Sigmoid colon (tissue), 7 donors: ENCODE data around the gene GPATCH2. TPM values are rescaled to one million over a fixed set of nuclear protein-coding genes. Genes with fewer than 3 reads are reported as not detected.

Experiments
- DNase-seq: peaks from one replicate; pipeline ENCODE4 v3.0.0-alpha.2; 2019
- H3K27ac ChIP-seq, 4 donors: fragments of 200-600 bp; sonication (generic); one replicate each; pipeline ENCODE4 v1.5.1; 2016 to 2019; ENCODE audit warnings: mild to moderate bottlenecking in 1 of 4
- H3K27me3 ChIP-seq, 3 donors: fragments of 200-600 bp; sonication (generic); one replicate each; pipeline ENCODE4 v1.5.1; 2019; ENCODE audit warnings: mild to moderate bottlenecking in 1 of 3
- H3K36me3 ChIP-seq, 4 donors: fragments of 200-600 bp; sonication (generic); one replicate each; pipeline ENCODE4 v1.5.1; 2016 to 2019
- H3K4me1 ChIP-seq, 4 donors: fragments of 200-600 bp; sonication (generic); one replicate each; pipeline ENCODE4 v1.5.1; 2017 to 2019
- H3K4me3 ChIP-seq, 4 donors: fragments of 200-600 bp; sonication (generic); one replicate each; pipeline ENCODE4 v1.5.1; 2017 to 2019; ENCODE audit warnings: mild to moderate bottlenecking in 2 of 4, moderate library complexity in 1 of 4
- H3K9me3 ChIP-seq, 4 donors: fragments of 200-600 bp in 3 of 4; sonication (generic) in 3 of 4; one replicate each; pipeline versions ENCODE4 v1.5.1 to v1.6.1; 2013 to 2019
- CTCF ChIP-seq, 4 experiments: fragments of 450-650 bp in 3 of 4; fragments of 200-600 bp in 1 of 4; IDR thresholded peaks; one replicate each; pipeline ENCODE4 v1.5.1; 2016 to 2019; ENCODE audit warnings: antibody characterized with exemption in 4 of 4, mild to moderate bottlenecking in 3 of 4, moderate library complexity in 2 of 4
- EP300 ChIP-seq, 4 donors: sonication (generic); formaldehyde crosslinking; IDR thresholded peaks; one replicate each; pipeline ENCODE4 v1.6.1; 2017; ENCODE audit warnings: antibody characterized with exemption in 4 of 4
- POLR2A ChIP-seq, 2 donors: fragments of 450-650 bp; IDR thresholded peaks; one replicate each; pipeline ENCODE4 v1.6.1; 2016; ENCODE audit warnings: antibody characterized with exemption in 2 of 2, mild to moderate bottlenecking in 2 of 2, moderate library complexity in 2 of 2
- POLR2AphosphoS5 ChIP-seq, 4 donors: sonication (generic); formaldehyde crosslinking; IDR thresholded peaks; one replicate each; pipeline ENCODE4 v1.6.1; 2017; ENCODE audit warnings: antibody characterized with exemption in 4 of 4
- WGBS, 2 donors: extraction: QIAGEN DNeasy Blood & Tissue Kit; methylation state at CpG; one replicate each; pipeline ENCODE4 v1.1.7; 2013; 5-methylcytosine and 5-hydroxymethylcytosine counted together
- intact Hi-C: fragments of 100-400 bp; cut with DNase I; formaldehyde crosslinking; loops from one replicate; pipeline ENCODE4 v1.15.1; 2023
- polyA plus RNA-seq, 3 donors: library from polyadenylated mRNA; stranded (reverse); fragments of 200-250 nt; gene quantifications; one replicate each; pipeline ENCODE4 v1.2.3, GENCODE V29; 2013
- total RNA-seq, 4 donors: library from RNA; depleted of rRNA; stranded (reverse); fragments of >200 nt; gene quantifications; one replicate each; pipeline ENCODE4 v1.1.0, GENCODE V29; 2016
- donor health status: healthy with polysubstance abuse.
- donor health status: Bipolar disorder and iron deficiency.
- donor health status: healthy.

GPATCH2 gene
- total and polyA plus RNA-seq, 7 donors = 3.0 to 18.5 (median 12.2) TPM

GRCh38 chr1:217425422-217425821, 205.5 kb downstream of the GPATCH2 start:
- intact Hi-C loops = no loop called here
- peaks cover 0 to 2% (median 0%) of the 10 kb centered on the region in 4 donors for H3K36me3 ChIP-seq
- WGBS, 2 donors = 73 to 85% methylated on average over 5 of the region's 5 CpGs
- TF ChIP-seq EP300 (IDR thresholded peaks at IDR 0.05) (no peak), POLR2AphosphoS5 (IDR thresholded peaks at IDR 0.05) (no peak), CTCF (IDR thresholded peaks at IDR 0.05) (no peak), POLR2A (IDR thresholded peaks at IDR 0.05) (no peak)
- no peak overlapping the region for H3K27ac ChIP-seq
- H3K4me1 ChIP-seq = no peaks in the 10 kb centered on the region
- H3K4me3 ChIP-seq = no peak overlapping the region
- H3K27me3 ChIP-seq = no peaks in the 10 kb centered on the region
- no peak for DNase-seq
- no peaks in the 10 kb centered on the region for H3K9me3 ChIP-seq

GRCh38 chr1:217419194-217419551, 211.7 kb downstream of the GPATCH2 start:
- peak overlapping the region in 1 of 4 donors; percentile 60 for H3K27ac ChIP-seq
- TF ChIP-seq CTCF (IDR thresholded peaks at IDR 0.05) (no peak), POLR2A (IDR thresholded peaks at IDR 0.05) (no peak), EP300 (IDR thresholded peaks at IDR 0.05) (no peak), POLR2AphosphoS5 (IDR thresholded peaks at IDR 0.05) (no peak)
- intact Hi-C loops = no loop called here
- no peaks in the 10 kb centered on the region for H3K4me1 ChIP-seq
- no peaks in the 10 kb centered on the region for H3K9me3 ChIP-seq
- no peak for DNase-seq
- H3K27me3 ChIP-seq = no peaks in the 10 kb centered on the region
- H3K36me3 ChIP-seq = no peaks in the 10 kb centered on the region
- 46 to 50% methylated on average over 2 of the region's 2 CpGs for WGBS, 2 donors
- no peak overlapping the region for H3K4me3 ChIP-seq

- TF ChIP-seq POLR2AphosphoS5 (IDR thresholded peaks at IDR 0.05) (no peak), EP300 (IDR thresholded peaks at IDR 0.05) (no peak), POLR2A (IDR thresholded peaks at IDR 0.05) (no peak), CTCF (IDR thresholded peaks at IDR 0.05) (no peak)
Measured at GRCh38 chr1:217418269-217419193, 212.4 kb downstream of the GPATCH2 start.

GRCh38 chr1:217417363-217417762, 213.5 kb downstream of the GPATCH2 start:
- H3K36me3 ChIP-seq = no peaks in the 10 kb centered on the region
- H3K27ac ChIP-seq = no peak overlapping the region
- DNase-seq = no peak
- intact Hi-C loops = no loop called here
- H3K9me3 ChIP-seq = no peaks in the 10 kb centered on the region
- no peak overlapping the region for H3K4me3 ChIP-seq
- no peaks in the 10 kb centered on the region for H3K4me1 ChIP-seq
- WGBS, 2 donors = 70 to 85% methylated on average over 3 of the region's 3 CpGs
- H3K27me3 ChIP-seq = no peaks in the 10 kb centered on the region
- TF ChIP-seq POLR2AphosphoS5 (IDR thresholded peaks at IDR 0.05) (no peak), EP300 (IDR thresholded peaks at IDR 0.05) (no peak), CTCF (IDR thresholded peaks at IDR 0.05) (no peak), POLR2A (IDR thresholded peaks at IDR 0.05) (no peak)

More at GRCh38 chr1:217418269-217419193, 212.4 kb downstream of the GPATCH2 start:
- H3K27ac ChIP-seq = peak overlapping the region in 2 of 4 donors; percentile 5 to 60
- no peaks in the 10 kb centered on the region for H3K36me3 ChIP-seq
- no peak overlapping the region for H3K4me3 ChIP-seq
- intact Hi-C loops = no loop called here
- WGBS, 2 donors = 75 to 82% methylated on average over 14 of the region's 14 CpGs
- no peaks in the 10 kb centered on the region for H3K4me1 ChIP-seq
- H3K9me3 ChIP-seq = no peaks in the 10 kb centered on the region
- DNase-seq = no peak
- H3K27me3 ChIP-seq = no peaks in the 10 kb centered on the region
